HL-60 (cell line): Measurements from ENCODE around the gene MYCBP2.

Source experiments
- DNase-seq, 2 experiments: peaks; one replicate each; pipeline ENCODE4 v3.0.0-alpha.2; 2010 to 2020; ENCODE audit warnings: low read depth in 1 of 2, low spot score in 1 of 2
- H3K27ac ChIP-seq: fragments of 250-450 bp; sonication (Bioruptor Pico); replicated peaks from 2 replicates; pipeline ENCODE4 v1.5.1; 2020; ENCODE audit warnings: mild to moderate bottlenecking, moderate library complexity
- H3K27me3 ChIP-seq: fragments of 250-450 bp; sonication (Bioruptor Pico); 2 replicates; pipeline ENCODE4 v1.5.1; 2021; ENCODE audit warnings: mild to moderate bottlenecking, moderate library complexity; ENCODE audit not compliant: insufficient read depth, poor library complexity, severe bottlenecking
- H3K4me3 ChIP-seq: replicated peaks from 2 replicates; pipeline ENCODE4 v1.5.1; 2011; ENCODE audit warnings: mild to moderate bottlenecking, control low read depth, low read length; ENCODE audit not compliant: insufficient read depth
- GABPA ChIP-seq: IDR thresholded peaks from 2 replicates; pipeline ENCODE4 v1.6.1; 2012; ENCODE audit warnings: low read depth
- POLR2AphosphoS5 ChIP-seq: IDR thresholded peaks from 2 replicates; pipeline ENCODE4 v1.6.1; 2012; ENCODE audit warnings: low read depth
- SPI1 ChIP-seq: IDR thresholded peaks from 2 replicates; pipeline ENCODE4 v1.6.1; 2012; ENCODE audit warnings: low read depth, mild to moderate bottlenecking, borderline replicate concordance
- TF ChIP-seq, protein P1 (sequence below): IDR thresholded peaks from one replicate; pipeline ENCODE4 v1.5.1; 2011; ENCODE audit warnings: low read length, control low read depth, inconsistent platforms; ENCODE audit not compliant: insufficient read depth
- TF ChIP-seq, protein P2 (sequence below): IDR thresholded peaks from 2 replicates; pipeline ENCODE4 v1.6.1; 2012; ENCODE audit warnings: low read depth; ENCODE audit not compliant: insufficient replicate concordance

MYCBP2 gene

DNA sequence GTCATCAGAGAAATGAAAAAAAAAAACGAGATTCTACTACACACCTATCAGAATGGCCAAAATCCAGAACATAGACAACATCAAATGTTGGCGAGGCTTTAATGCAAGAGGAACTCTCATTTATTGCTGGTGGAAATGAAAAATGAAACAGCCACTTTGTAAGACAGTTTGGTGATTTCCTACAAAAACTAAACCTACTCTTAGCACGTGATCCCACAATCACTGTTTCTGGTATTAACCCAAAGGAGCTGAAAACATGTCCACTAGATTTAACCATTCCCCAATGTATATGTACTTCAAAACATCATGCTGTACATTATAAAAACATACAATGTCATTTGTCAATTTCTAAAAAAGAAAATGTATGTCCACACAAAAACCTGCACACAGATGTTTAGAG is 13.0 kb downstream of the MYCBP2 start:
- Histone ChIP-seq H3K27me3 (no peaks in the 10 kb centered on the region), H3K27ac (no peak overlapping the region), H3K4me3 (no peak overlapping the region)
- DNase-seq, result no peak
- TF ChIP-seq, protein P1, sequence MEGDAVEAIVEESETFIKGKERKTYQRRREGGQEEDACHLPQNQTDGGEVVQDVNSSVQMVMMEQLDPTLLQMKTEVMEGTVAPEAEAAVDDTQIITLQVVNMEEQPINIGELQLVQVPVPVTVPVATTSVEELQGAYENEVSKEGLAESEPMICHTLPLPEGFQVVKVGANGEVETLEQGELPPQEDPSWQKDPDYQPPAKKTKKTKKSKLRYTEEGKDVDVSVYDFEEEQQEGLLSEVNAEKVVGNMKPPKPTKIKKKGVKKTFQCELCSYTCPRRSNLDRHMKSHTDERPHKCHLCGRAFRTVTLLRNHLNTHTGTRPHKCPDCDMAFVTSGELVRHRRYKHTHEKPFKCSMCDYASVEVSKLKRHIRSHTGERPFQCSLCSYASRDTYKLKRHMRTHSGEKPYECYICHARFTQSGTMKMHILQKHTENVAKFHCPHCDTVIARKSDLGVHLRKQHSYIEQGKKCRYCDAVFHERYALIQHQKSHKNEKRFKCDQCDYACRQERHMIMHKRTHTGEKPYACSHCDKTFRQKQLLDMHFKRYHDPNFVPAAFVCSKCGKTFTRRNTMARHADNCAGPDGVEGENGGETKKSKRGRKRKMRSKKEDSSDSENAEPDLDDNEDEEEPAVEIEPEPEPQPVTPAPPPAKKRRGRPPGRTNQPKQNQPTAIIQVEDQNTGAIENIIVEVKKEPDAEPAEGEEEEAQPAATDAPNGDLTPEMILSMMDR, result no peak
- no peak for TF ChIP-seq SPI1
- no peak for TF ChIP-seq POLR2AphosphoS5
- TF ChIP-seq, protein P2, sequence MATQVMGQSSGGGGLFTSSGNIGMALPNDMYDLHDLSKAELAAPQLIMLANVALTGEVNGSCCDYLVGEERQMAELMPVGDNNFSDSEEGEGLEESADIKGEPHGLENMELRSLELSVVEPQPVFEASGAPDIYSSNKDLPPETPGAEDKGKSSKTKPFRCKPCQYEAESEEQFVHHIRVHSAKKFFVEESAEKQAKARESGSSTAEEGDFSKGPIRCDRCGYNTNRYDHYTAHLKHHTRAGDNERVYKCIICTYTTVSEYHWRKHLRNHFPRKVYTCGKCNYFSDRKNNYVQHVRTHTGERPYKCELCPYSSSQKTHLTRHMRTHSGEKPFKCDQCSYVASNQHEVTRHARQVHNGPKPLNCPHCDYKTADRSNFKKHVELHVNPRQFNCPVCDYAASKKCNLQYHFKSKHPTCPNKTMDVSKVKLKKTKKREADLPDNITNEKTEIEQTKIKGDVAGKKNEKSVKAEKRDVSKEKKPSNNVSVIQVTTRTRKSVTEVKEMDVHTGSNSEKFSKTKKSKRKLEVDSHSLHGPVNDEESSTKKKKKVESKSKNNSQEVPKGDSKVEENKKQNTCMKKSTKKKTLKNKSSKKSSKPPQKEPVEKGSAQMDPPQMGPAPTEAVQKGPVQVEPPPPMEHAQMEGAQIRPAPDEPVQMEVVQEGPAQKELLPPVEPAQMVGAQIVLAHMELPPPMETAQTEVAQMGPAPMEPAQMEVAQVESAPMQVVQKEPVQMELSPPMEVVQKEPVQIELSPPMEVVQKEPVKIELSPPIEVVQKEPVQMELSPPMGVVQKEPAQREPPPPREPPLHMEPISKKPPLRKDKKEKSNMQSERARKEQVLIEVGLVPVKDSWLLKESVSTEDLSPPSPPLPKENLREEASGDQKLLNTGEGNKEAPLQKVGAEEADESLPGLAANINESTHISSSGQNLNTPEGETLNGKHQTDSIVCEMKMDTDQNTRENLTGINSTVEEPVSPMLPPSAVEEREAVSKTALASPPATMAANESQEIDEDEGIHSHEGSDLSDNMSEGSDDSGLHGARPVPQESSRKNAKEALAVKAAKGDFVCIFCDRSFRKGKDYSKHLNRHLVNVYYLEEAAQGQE, result no peak
- TF ChIP-seq GABPA, result no peak

DNA sequence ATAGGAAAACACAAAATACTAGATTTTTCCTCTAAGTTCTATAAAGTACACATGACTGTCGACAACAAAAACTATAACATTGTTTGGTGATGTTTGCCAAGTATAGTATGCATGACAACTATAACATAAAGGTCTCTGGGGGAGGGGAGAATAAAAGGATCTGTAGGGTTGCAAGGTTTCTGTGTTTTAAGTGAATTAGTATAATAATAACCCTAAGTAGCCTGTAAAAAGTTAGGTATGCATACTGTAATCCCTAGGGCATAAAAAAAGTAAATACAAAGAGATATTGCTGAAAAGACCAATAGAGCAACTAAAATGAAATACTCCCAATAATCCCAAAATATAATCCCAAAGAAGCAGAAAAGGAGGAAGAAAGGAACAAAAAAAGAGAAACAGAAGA is 14.6 kb downstream of the MYCBP2 start:
- DNase-seq, result no peak
- Histone ChIP-seq H3K27ac (no peak overlapping the region), H3K27me3 (no peaks in the 10 kb centered on the region)

DNA sequence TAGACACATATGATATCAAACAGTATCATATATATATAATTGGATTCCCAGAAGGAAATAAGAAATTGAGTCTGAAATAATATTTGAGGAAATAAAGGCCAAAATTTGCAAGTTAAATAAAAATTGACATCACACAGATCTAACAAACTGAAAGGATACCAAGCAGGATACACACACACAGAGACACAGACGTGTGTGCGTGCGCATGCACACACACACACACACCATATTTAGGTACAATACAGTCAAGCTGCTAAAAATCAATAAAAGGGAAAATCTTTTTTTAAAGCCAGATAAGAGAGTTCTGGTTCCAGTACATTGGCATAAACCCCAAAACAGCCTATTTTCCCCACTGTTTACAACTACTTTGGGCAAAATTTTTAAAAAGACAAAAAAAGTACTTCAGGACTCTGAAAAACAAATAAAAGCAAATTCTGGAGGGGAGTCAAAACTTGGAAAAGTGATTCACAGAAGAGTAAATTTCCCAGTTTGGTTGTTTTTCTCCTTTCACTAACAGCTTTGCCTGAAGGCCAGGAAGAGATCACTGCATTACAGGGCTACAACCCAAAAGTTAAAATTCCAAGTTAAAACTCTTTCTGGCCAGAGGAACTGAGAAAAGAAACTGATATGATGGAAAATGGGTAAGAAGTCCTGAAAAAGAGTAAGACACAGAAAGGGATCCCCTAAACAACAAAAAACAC is 16.2 kb downstream of the MYCBP2 start:
- DNase-seq, result no peak
- TF ChIP-seq, protein P2, result no peak
- TF ChIP-seq GABPA, result no peak
- TF ChIP-seq SPI1, result no peak
- TF ChIP-seq, protein P1, result no peak
- TF ChIP-seq POLR2AphosphoS5, result no peak
- no peak overlapping the region for H3K27ac ChIP-seq
- no peaks in the 10 kb centered on the region for H3K27me3 ChIP-seq
- H3K4me3 ChIP-seq, result no peak overlapping the region

More for the DNA sequence above, 14.6 kb downstream of the MYCBP2 start:
- no peak overlapping the region for H3K4me3 ChIP-seq
- TF ChIP-seq, protein P2, result no peak
- no peak for TF ChIP-seq SPI1
- TF ChIP-seq POLR2AphosphoS5, result no peak
- TF ChIP-seq, protein P1, result no peak
- TF ChIP-seq GABPA, result no peak
